ENCODE measurements around the gene FOXP1.

Gene FOXP1

GRCh38 chr3:71253169-71253568, 330.4 kb downstream of the FOXP1 start:
- no peak for DNase-seq

DNA sequence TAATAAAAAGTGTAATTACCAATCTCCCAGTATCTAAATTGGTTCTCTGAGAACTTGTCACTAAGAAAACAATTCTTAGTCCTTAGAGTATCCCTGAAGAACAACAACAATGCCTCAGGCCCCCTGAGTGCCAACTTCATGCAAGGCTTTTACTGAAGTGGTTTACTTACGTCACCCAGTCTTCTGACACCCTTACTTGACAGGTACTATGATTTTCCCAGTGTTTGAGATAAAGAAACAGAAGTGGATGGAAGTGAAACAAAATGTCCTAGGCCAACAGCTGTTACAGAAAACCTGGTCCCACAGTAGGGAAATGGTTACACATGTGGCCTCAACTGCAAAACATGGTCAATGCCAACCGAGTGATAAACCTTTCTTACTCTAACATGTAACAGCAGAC, 331.1 kb downstream of the FOXP1 start:
- DNase-seq: no peak

- DNase-seq: no peak
Observed at GRCh38 chr3:71251156-71251775, 332.3 kb downstream of the FOXP1 start.

DNA sequence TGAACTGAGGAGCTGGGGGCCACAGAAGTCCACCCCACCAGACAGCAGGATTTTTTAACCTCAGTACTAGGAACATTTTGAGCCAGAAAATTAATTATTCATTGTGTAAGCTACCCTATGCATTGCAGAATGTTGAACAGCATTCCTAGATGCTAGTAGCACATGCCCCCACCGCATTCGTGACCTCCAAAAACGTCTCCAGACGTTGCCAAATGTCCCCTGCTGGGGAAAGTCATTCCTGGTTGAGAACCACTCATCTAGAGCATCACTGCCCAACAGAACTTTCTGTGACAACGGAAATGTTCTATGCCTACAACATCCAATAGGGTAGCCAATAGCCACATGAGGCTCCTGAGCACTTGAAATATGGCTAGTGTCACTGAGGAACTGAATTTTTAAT, 333.5 kb downstream of the FOXP1 start:
- no peak for DNase-seq

- DNase-seq: no peak
Observed at GRCh38 chr3:71247958-71248335, 335.6 kb downstream of the FOXP1 start.

DNA sequence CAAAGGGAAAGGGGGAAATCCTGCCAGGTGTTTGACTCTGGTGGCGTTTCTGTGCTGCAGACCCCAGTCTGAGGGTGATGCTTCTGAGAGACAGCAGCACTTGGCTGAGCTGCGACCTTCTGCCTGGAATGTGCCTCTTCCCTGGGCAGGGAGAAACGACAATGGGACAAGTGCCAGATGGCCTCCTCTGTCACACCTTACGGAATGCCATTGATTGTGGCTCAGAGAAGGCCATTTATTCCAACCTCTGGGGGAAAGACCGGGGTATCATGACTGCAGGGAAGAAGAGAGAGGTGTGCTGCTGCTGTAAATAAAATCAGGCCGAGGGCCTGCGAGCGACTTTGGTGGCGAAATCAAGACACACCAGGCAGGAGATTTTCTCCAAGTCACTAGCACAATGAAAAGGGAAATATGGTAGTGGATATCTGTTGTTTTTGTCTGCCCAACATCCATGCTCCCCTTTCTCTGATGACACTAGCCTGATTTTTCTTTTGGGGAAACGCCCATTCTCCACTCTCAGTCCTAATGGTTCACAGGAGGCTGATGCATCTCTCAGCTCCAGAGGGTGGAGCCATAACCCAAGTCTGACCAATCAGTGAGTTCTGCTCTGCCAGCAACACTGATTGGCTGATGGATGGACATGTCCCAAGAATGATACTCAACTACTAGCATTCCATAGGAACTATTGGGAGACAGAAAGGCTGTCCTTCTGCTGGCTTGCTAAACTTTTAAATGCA, 336.1 kb downstream of the FOXP1 start:
- no peak for DNase-seq

- no peak for DNase-seq
Observed at GRCh38 chr3:71245971-71246880, 337.3 kb downstream of the FOXP1 start.

DNA sequence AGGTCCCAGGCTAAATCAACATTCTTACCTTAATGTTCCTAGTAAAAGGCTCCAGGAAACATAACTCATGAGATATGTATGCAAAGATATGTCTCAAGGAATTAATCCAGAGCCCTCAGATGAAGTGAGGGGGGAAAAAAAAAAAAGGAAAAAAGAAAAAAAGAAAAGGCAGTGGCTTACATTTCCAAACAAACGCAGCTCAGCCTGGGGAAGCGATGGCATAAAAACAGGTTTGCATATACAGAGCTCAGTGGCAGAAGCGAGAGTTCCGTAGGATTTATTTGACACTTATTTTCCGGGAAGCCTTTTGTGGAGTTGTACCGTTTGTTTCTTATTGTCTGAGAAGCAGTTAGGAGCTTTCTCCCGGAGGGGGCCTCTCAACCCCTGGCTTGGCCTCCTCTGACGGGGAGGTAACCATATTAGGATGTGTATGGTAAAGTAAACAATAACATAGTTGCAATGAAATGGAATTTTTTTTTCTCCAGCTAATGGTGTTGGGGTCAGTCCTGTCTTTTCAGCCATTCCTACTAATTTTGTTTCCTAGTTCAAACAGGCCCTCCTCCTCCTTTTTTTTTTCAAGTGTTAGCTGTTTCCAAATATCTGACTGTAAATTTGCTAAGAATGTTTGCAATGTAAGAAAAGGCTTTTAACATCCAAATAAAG, 338.6 kb downstream of the FOXP1 start:
- DNase-seq: no peak

DNA sequence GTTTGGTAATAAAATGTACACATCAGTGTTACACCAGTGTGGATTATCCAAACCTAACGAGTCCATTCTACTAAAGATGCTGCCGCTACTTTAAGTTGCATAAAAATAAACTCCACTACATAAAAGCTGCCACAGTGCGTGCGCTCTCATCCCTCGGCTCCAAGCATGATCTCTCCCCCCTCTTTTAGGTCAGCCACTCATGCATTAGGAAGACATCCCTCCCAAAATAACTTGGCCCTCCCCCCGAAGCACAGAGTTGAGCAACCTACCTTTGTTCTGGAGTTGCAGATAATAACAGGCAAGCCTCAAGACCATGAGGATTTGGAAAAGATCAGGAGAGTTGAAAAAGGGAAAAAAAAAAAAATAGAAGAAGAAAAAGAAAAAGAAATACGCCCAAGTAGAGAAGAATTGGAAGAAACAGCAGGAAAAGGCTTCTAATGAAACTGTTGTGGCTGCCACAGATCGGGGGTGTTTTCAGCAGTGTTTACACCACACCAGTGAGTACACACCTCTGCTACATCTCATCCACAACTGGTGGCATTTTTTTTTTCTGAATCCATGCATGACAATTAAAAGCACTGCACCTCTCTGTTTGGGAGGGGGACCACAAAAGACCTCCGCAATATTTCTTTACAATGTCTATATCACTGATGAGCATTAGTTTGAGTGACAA, 339.2 kb downstream of the FOXP1 start:
- no peak for DNase-seq

GRCh38 chr3:71243229-71243628, 340.3 kb downstream of the FOXP1 start:
- DNase-seq: no peak

- DNase-seq: no peak
Observed at GRCh38 chr3:71241981-71242560, 341.5 kb downstream of the FOXP1 start.

GRCh38 chr3:71241246-71241901, 342.2 kb downstream of the FOXP1 start:
- DNase-seq: no peak

DNA sequence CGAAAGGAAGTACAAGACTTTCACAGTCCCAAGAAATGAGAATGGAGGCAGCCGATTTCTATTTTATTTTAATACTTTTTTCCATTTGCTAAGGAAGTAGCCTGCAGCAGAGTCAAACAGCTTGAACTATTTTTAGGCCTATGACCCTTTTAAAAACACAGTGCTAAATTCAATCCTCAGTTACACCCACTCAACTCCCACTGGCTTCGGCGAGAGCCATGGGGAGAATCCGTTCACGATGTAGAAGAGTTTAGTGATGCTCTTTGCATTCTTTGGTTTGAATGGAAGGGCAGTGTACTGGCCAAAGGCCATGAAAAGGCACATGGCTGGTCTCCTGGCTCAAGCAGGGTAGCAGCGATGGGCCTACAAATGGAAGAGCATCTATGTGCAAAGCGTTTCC, 343.5 kb downstream of the FOXP1 start:
- no peak for DNase-seq

DNA sequence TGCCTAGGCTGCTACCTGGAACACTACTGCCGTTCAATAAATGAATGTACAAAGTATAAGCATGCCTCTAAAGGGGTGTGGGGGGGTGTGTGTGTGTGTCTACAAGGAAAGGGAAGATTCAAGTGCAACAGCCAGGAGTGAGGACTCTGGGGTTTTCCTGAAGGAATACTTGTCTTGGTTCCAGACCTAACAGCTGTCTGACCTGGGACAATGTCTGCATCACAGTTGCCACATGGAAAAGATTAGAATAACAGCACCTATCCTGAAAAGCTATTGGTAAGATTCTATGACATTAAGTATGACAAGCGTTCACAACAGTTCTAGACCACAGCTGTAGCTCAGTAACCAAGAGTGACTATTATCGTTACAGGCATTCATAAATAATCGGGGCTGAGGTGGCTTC, 345.2 kb downstream of the FOXP1 start:
- no peak for DNase-seq

GRCh38 chr3:71237672-71238071, 345.9 kb downstream of the FOXP1 start:
- no peak for DNase-seq

DNA sequence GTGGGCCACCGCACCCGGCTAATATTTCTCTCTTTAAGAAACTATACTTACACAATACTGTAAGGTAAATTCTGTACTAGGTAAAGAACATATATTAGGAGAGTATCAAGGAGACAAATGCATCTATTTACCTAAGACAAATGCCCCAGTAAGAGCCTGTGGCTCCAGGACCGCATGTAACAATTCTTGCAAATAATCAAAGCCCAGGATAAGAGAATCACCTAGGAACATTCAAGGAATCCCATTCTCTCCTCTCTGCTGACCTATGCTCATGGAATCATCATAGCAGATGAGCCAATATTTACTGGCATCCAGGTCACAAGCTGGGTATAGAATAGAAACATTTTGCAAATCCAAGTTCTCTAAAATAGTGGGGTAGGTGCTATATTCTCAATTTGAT, 347.7 kb downstream of the FOXP1 start:
- DNase-seq: no peak

DNA sequence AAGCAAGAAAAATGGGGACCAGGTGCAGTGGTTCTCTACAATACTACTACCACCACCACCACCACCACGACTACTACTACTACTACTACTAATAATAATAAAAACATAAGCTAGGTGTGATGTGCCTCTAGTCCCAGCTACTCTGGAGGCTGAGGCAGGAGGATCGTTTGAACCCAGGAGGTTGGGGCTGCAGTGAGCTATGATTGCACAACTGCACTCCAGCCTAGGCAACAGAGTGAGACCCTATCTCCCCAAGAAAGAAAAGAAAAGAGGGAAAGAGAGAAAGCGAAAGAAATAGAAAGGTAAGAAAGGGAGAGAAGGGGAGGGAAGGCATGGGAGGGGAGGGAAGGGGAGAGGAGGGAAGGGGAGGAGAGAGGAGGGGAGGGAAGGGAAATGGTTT, 350.6 kb downstream of the FOXP1 start:
- no peak for DNase-seq

- DNase-seq: no peak
Observed at GRCh38 chr3:71232175-71232679, 351.3 kb downstream of the FOXP1 start.

DNA sequence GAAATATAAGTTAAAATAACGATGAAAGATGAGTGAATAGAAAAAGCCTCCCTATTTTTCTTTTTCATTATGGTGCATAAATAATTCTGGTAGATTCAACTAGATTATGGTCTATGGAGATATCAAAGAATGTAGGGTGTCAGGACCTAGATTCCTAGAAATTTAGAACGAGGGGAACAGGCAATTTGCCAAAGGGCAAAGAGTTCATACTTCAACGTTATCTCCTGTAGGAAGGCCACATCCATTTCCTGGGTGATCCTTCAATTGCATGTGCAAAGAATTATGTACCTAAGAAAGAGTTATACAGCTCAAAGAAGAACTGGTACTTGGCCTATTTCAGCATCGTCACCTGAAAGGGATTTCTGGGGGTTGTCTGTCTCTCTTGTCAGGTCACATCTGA, 351.8 kb downstream of the FOXP1 start:
- DNase-seq: no peak

- no peak for DNase-seq
Observed at GRCh38 chr3:71229905-71230657, 353.4 kb downstream of the FOXP1 start.

Measured in right forelimb (tissue), 1 donor.